ENCODE measurements around the gene MATR3. TPM values are rescaled to one million over a fixed set of nuclear protein-coding genes. Genes with fewer than 3 reads are reported as not detected.

The MATR3 gene
- polyA plus RNA-seq, 1 donor (not counting 4 experiments of a cell fraction or from before 2014, with no cell fraction given) = 122 TPM

DNA sequence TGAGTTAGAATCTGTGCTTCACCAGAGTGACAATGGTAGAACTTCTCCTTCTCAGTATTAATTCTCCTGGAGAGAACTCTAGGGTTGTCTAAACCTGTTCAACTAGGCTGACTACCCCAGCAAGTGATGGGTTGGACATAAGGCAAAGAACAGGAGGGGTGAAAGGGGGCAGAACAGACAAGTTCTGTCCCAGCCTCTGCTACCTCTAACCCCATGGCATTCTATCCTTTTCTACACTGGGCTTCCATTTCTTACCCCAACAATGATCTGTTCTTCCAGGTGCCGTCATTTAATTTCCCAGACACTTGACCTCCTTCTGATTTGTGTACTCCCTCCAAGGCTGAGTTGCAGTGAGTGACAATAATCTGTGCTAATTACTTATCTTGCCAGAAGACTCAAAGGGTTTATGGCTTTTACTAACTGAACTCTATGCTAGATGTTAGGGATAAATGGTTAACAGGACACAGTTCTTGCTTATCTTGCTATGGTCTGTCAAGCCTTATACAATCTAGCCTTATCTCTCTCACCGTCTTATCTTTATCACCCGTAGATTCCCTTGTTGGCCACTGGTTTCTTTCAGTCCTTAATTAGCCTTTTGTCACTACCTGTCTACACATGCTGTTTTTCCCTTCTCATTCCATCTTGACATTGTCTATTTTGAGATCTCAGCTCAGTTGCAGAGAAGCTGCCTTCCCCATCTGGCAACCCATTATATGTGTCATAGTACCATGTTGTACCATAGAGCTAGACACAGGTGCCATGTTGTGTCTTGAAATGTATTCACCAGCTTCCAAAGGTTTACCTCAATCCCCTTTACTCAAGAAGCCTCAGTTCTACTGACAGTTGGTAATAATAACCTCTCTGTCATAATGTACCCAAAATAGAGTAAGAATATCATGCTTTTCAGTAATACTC is 10.0 kb upstream of the MATR3 start:
- H3K27me3 ChIP-seq (ENCODE audit: control insufficient read depth, extremely low read depth, insufficient read depth, low read length) = no peaks in the 10 kb centered on the region
- H3K27ac ChIP-seq (ENCODE audit: control insufficient read depth, insufficient read depth, low read length) = no peak overlapping the region
- peaks cover 10% of the 10 kb centered on the region for H4K20me1 ChIP-seq (ENCODE audit: control insufficient read depth, extremely low read depth, insufficient read depth, low read length)
- DNase-seq (ENCODE audit: low read depth, low spot score) = no peak
- peaks cover 7% of the 10 kb centered on the region for H3K79me2 ChIP-seq (ENCODE audit: control insufficient read depth, insufficient read depth, low read length)
- no peak overlapping the region for H3K4me2 ChIP-seq (ENCODE audit: control insufficient read depth, extremely low read depth, insufficient read depth, low read depth, low read length)
- no peak overlapping the region for H3K9ac ChIP-seq (ENCODE audit: control insufficient read depth, extremely low read depth, insufficient read depth, low read length)
- H3K9me1 ChIP-seq (ENCODE audit: control insufficient read depth, extremely low read depth, insufficient read depth, low read length) = peaks cover 2% of the 10 kb centered on the region
- peaks cover 29 to 36% of the 10 kb centered on the region in 2 experiments for H3K36me3 ChIP-seq (ENCODE audit: control insufficient read depth in 2 of 2, extremely low read depth in 1 of 2, insufficient read depth in 2 of 2, low read length in 2 of 2)
- no peaks in the 10 kb centered on the region for H3K9me3 ChIP-seq (ENCODE audit: control insufficient read depth, low read depth, low read length)
- no peak for FAIRE-seq
- TF ChIP-seq EZH2 (IDR thresholded peaks at IDR 0.05; ENCODE audit: low read length) = no peak
- TF ChIP-seq, protein P1, sequence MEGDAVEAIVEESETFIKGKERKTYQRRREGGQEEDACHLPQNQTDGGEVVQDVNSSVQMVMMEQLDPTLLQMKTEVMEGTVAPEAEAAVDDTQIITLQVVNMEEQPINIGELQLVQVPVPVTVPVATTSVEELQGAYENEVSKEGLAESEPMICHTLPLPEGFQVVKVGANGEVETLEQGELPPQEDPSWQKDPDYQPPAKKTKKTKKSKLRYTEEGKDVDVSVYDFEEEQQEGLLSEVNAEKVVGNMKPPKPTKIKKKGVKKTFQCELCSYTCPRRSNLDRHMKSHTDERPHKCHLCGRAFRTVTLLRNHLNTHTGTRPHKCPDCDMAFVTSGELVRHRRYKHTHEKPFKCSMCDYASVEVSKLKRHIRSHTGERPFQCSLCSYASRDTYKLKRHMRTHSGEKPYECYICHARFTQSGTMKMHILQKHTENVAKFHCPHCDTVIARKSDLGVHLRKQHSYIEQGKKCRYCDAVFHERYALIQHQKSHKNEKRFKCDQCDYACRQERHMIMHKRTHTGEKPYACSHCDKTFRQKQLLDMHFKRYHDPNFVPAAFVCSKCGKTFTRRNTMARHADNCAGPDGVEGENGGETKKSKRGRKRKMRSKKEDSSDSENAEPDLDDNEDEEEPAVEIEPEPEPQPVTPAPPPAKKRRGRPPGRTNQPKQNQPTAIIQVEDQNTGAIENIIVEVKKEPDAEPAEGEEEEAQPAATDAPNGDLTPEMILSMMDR (optimal IDR thresholded peaks at IDR 0.05 in 1 of 3, IDR thresholded peaks at IDR 0.05 in 1 of 3, conservative IDR thresholded peaks at IDR 0.05 in 1 of 3; ENCODE audit: extremely low read depth in 1 of 3, insufficient read depth in 2 of 3, low read length in 3 of 3) = no peak
- H3K4me3 ChIP-seq (ENCODE audit: control insufficient read depth in 2 of 3, extremely low read depth in 1 of 3, insufficient read depth in 2 of 3, low read depth in 1 of 3, low read length in 3 of 3) = no peak overlapping the region
- dilution Hi-C loops (cut with MboI; ENCODE audit: extremely low pct_ligation_motif_present, low sequenced_read_pairs) = no loop called here
- peaks cover 22% of the 10 kb centered on the region for H3K4me1 ChIP-seq (ENCODE audit: control insufficient read depth, extremely low read depth, insufficient read depth, low read length)
- no peak overlapping the region for H2AFZ ChIP-seq (ENCODE audit: control insufficient read depth, low read length)

DNA sequence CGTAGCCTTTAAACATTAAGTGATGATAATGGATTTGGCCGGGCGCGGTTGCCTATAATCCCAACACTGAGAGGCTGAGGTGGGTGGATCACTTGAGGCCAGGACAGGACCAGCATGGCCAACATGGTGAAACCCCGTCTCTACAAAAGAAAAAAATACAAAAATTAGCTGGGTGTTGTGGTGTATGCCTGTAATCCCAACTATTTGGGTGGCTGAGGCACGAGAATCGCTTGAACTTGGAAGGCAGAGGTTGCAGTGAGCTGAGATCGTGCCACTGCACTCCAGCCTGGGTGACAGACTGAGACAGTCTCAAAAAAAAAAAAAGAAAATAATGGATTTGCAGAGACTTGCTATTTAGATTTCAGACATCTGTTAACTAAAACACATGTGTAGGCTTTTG is 9.2 kb upstream of the MATR3 start:
- TF ChIP-seq EZH2 (IDR thresholded peaks at IDR 0.05; ENCODE audit: low read length) = no peak
- TF ChIP-seq, protein P1 (optimal IDR thresholded peaks at IDR 0.05 in 1 of 3, IDR thresholded peaks at IDR 0.05 in 1 of 3, conservative IDR thresholded peaks at IDR 0.05 in 1 of 3; ENCODE audit: extremely low read depth in 1 of 3, insufficient read depth in 2 of 3, low read length in 3 of 3) = no peak
- H3K27me3 ChIP-seq (ENCODE audit: control insufficient read depth, extremely low read depth, insufficient read depth, low read length) = no peaks in the 10 kb centered on the region
- no peak overlapping the region for H2AFZ ChIP-seq (ENCODE audit: control insufficient read depth, low read length)
- dilution Hi-C loops (cut with MboI; ENCODE audit: extremely low pct_ligation_motif_present, low sequenced_read_pairs) = no loop called here
- peaks cover 10% of the 10 kb centered on the region for H4K20me1 ChIP-seq (ENCODE audit: control insufficient read depth, extremely low read depth, insufficient read depth, low read length)
- H3K9me1 ChIP-seq (ENCODE audit: control insufficient read depth, extremely low read depth, insufficient read depth, low read length) = peaks cover 2% of the 10 kb centered on the region
- peaks cover 25 to 32% of the 10 kb centered on the region in 2 experiments for H3K36me3 ChIP-seq (ENCODE audit: control insufficient read depth in 2 of 2, extremely low read depth in 1 of 2, insufficient read depth in 2 of 2, low read length in 2 of 2)
- DNase-seq (ENCODE audit: low read depth, low spot score) = no peak
- H3K9ac ChIP-seq (ENCODE audit: control insufficient read depth, extremely low read depth, insufficient read depth, low read length) = no peak overlapping the region
- H3K79me2 ChIP-seq (ENCODE audit: control insufficient read depth, insufficient read depth, low read length) = peaks cover 2% of the 10 kb centered on the region
- FAIRE-seq = no peak
- H3K4me1 ChIP-seq (ENCODE audit: control insufficient read depth, extremely low read depth, insufficient read depth, low read length) = peaks cover 19% of the 10 kb centered on the region
- no peak overlapping the region for H3K4me3 ChIP-seq (ENCODE audit: control insufficient read depth in 2 of 3, extremely low read depth in 1 of 3, insufficient read depth in 2 of 3, low read depth in 1 of 3, low read length in 3 of 3)
- no peak overlapping the region for H3K27ac ChIP-seq (ENCODE audit: control insufficient read depth, insufficient read depth, low read length)
- H3K4me2 ChIP-seq (ENCODE audit: control insufficient read depth, extremely low read depth, insufficient read depth, low read depth, low read length) = no peak overlapping the region
- H3K9me3 ChIP-seq (ENCODE audit: control insufficient read depth, low read depth, low read length) = no peaks in the 10 kb centered on the region
